ENCODE results near the gene STXBP6.

DNA sequence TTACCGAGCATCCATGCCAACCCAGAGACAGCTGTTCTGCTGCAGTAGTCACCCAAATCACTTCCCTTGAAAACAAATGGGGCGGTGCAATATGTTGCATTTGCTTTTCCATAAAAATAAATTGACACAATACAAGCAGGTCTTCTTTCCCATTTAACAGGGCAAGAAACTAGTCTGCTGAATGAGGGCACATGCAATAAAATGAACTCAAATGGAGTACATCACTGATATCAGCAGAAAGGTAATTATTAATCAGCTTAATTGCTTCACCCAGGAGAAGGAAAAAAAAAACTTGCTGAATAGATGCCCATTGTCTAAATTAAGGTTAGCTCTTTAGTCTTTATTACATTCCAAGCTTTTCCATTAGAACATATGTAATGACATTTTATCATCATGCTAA is 240.8 kb downstream of the STXBP6 start:
- TF ChIP-seq POLR2A (IDR thresholded peaks at IDR 0.05; ENCODE audit: low read depth, low read length) (no peak), POLR2AphosphoS5 (IDR thresholded peaks at IDR 0.05; ENCODE audit: low read depth, low read length) (no peak)

All from GM12892 (cell line).